ENCODE data around the gene MARCOL.

MARCOL gene

GRCh38 chr5:148238418-148238794, at the start of gene MARCOL:
Gene MARCOL (plus strand): TSS chr5:148238525. CDS start chr5:148238598, 73 bp downstream.
- DNase-seq (ENCODE audit: low spot score): no peak

- DNase-seq (ENCODE audit: low spot score): no peak
Observed at GRCh38 chr5:148191010-148191409, 47.3 kb upstream of the MARCOL start.

GRCh38 chr5:148193202-148193601, 45.1 kb upstream of the MARCOL start:
- DNase-seq (ENCODE audit: low spot score): no peak

- DNase-seq (ENCODE audit: low spot score): no peak
Observed at GRCh38 chr5:148201151-148201550, 37.2 kb upstream of the MARCOL start.

- no peak for DNase-seq (ENCODE audit: low spot score)
Observed at GRCh38 chr5:148202531-148203203, 35.7 kb upstream of the MARCOL start, which contains the start of gene SPINK6. Gene SPINK6 (plus strand): TSS chr5:148203042. CDS start chr5:148203097, 55 bp downstream.

GRCh38 chr5:148205044-148205806, 33.1 kb upstream of the MARCOL start:
- DNase-seq (ENCODE audit: low spot score): no peak

GRCh38 chr5:148205865-148206264, 32.5 kb upstream of the MARCOL start:
- DNase-seq (ENCODE audit: low spot score): no peak

GRCh38 chr5:148206620-148207019, 31.7 kb upstream of the MARCOL start:
- DNase-seq (ENCODE audit: low spot score): no peak

GRCh38 chr5:148208226-148208625, 30.1 kb upstream of the MARCOL start:
- no peak for DNase-seq (ENCODE audit: low spot score)

GRCh38 chr5:148209151-148209770, 29.1 kb upstream of the MARCOL start:
- DNase-seq (ENCODE audit: low spot score): no peak

- no peak for DNase-seq (ENCODE audit: low spot score)
Observed at GRCh38 chr5:148214665-148215185, 23.6 kb upstream of the MARCOL start.

- no peak for DNase-seq (ENCODE audit: low spot score)
Observed at GRCh38 chr5:148221508-148221907, 16.8 kb upstream of the MARCOL start.

- no peak for DNase-seq (ENCODE audit: low spot score)
Observed at GRCh38 chr5:148224117-148224742, 14.1 kb upstream of the MARCOL start.

- DNase-seq (ENCODE audit: low spot score): no peak
Observed at GRCh38 chr5:148228392-148228984, 9.8 kb upstream of the MARCOL start.

- DNase-seq (ENCODE audit: low spot score): no peak
Observed at GRCh38 chr5:148229840-148230239, 8.5 kb upstream of the MARCOL start.

GRCh38 chr5:148230240-148230639, 8.1 kb upstream of the MARCOL start:
- DNase-seq (ENCODE audit: low spot score): no peak

GRCh38 chr5:148237785-148238417, 424 bp upstream of the MARCOL start:
- DNase-seq (ENCODE audit: low spot score): no peak

- DNase-seq (ENCODE audit: low spot score): no peak
Observed at GRCh38 chr5:148248894-148249293, 10.6 kb downstream of the MARCOL start.

- no peak for DNase-seq (ENCODE audit: low spot score)
Observed at GRCh38 chr5:148255456-148255855, 17.1 kb downstream of the MARCOL start.

GRCh38 chr5:148259288-148259687, 21.0 kb downstream of the MARCOL start:
- DNase-seq (ENCODE audit: low spot score): no peak

- no peak for DNase-seq (ENCODE audit: low spot score)
Observed at GRCh38 chr5:148261221-148261620, 22.9 kb downstream of the MARCOL start.
